ENCODE measurements around the gene PRR18.
A peak's percentile ranks its signal among the peaks of the same experiment; 100 is the strongest.

Gene PRR18

DNA sequence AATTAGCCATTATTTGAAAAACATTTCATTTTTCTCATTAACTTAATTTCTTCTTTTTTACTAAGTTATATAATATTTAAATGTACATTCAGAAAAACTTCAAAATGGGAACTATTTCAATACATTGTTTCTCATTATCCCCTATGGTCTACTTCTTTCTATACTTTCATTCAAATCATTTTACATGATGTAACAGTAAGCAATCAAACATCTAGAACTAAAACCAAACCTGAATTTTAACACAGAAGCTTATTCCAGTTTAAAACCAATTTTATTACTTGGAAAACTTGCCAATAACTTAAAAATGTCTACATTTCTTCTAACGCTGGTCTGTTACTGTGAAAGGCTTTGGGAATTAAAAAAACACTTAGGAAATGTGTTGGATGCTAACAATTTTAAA lies 4.6 kb upstream of the PRR18 start:
- H3K4me3 ChIP-seq (ENCODE audit: low read length) = no peak overlapping the region
- H3K27me3 ChIP-seq (ENCODE audit: insufficient read depth, low read length) = peaks cover 35% of the 10 kb centered on the region
- no peaks in the 10 kb centered on the region for H3K9me3 ChIP-seq (ENCODE audit: insufficient read depth, low read depth, low read length)
- H3K9ac ChIP-seq (ENCODE audit: low read depth, low read length) = no peak overlapping the region
- no peaks in the 10 kb centered on the region for H3K36me3 ChIP-seq (ENCODE audit: insufficient read depth, low read depth, low read length)
- no peaks in the 10 kb centered on the region for H3K4me1 ChIP-seq (ENCODE audit: insufficient read depth, low read length)
- no peak overlapping the region for H3K27ac ChIP-seq (ENCODE audit: low read length)

DNA sequence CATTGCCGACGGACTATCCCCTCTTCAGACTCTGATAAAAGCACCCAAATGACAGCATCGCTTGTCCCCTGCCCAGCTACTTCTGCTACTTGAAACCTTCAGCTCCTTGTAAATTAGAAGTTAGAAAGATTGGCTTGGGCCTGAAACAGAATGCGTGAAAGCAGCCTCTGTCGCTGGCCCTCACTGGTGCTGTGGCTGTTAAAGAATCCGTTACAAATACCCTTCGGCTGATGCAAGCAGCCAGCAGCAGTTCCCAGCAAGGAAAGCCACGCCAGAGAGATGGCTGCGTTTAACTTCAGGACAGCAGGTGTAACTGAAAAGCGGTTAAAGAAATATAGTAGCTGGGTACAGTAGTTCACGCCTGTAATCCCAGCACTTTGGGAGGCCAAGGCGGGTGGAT lies 2.4 kb upstream of the PRR18 start:
- H3K36me3 ChIP-seq (ENCODE audit: insufficient read depth, low read depth, low read length) = no peaks in the 10 kb centered on the region
- peaks cover 57% of the 10 kb centered on the region for H3K27me3 ChIP-seq (ENCODE audit: insufficient read depth, low read length)
- no peak overlapping the region for H3K27ac ChIP-seq (ENCODE audit: low read length)
- H3K4me1 ChIP-seq (ENCODE audit: insufficient read depth, low read length) = no peaks in the 10 kb centered on the region
- no peaks in the 10 kb centered on the region for H3K9me3 ChIP-seq (ENCODE audit: insufficient read depth, low read depth, low read length)
- no peak overlapping the region for H3K4me3 ChIP-seq (ENCODE audit: low read length)
- no peak overlapping the region for H3K9ac ChIP-seq (ENCODE audit: low read depth, low read length)

DNA sequence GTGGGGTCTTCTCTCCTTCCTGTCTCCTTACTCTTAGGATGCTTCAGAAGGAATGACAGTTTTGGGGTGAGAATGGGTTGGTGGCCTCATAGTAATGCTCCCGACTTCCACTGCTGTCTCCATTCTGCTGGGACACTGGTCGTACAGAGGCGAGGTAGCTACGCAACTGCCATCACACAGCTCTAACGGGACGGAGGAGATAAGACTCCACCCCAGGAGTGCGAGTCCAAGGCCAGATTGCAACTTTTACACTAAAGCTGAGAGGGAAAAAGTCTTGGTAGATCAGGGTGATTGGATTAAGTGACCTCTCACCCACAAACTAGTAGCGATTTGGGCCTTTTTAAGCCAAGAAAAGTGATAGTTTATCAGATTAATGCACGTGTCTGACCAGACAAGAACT lies 1.8 kb upstream of the PRR18 start:
- no peak overlapping the region for H3K4me3 ChIP-seq (ENCODE audit: low read length)
- H3K27ac ChIP-seq (ENCODE audit: low read length) = no peak overlapping the region
- H3K4me1 ChIP-seq (ENCODE audit: insufficient read depth, low read length) = no peaks in the 10 kb centered on the region
- peaks cover 63% of the 10 kb centered on the region for H3K27me3 ChIP-seq (ENCODE audit: insufficient read depth, low read length)
- no peak overlapping the region for H3K9ac ChIP-seq (ENCODE audit: low read depth, low read length)
- H3K9me3 ChIP-seq (ENCODE audit: insufficient read depth, low read depth, low read length) = no peaks in the 10 kb centered on the region
- H3K36me3 ChIP-seq (ENCODE audit: insufficient read depth, low read depth, low read length) = no peaks in the 10 kb centered on the region

DNA sequence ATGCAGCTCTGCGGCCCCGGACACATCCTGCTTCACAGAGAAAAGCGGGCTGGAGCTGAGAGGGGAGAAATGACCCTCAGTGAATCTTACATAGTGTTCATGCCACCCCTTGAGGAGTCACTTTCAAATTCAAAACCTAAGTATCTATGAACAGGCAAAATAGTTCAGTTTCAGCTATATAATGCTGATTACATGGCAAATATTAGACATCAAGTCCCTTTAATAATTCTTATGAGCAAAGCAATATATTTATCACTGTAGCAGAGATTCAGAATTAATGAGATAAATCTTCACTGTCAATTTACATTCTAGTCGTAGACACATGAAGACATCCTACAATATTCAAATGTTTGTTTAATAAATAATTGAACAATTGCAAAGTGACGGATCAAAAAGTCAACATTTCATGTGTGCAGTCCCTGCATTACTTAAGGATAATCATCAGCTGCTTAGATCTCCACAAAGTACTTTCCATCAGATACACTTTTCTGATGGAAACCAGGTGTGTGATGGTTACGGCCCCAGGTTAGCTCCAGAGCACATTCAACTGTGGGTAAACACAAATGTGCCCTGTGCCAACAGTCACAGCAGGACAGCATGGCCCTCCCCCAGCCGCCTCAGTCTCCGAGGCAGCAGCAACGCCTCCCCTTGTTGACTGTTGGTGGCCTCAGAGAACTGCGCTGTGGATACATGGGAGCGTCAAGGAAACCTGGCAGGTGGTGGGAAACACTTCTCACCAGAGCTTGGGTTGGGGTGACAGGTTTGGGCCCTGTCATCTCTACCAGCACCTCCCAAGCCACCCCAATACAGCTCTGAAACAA lies 787 bp upstream of the PRR18 start:
- Histone ChIP-seq H3K27me3 (ENCODE audit: insufficient read depth, low read length) (peaks cover 71% of the 10 kb centered on the region), H3K36me3 (ENCODE audit: insufficient read depth, low read depth, low read length) (no peaks in the 10 kb centered on the region), H3K9ac (ENCODE audit: low read depth, low read length) (no peak overlapping the region), H3K27ac (ENCODE audit: low read length) (no peak overlapping the region), H3K9me3 (ENCODE audit: insufficient read depth, low read depth, low read length) (no peaks in the 10 kb centered on the region), H3K4me1 (ENCODE audit: insufficient read depth, low read length) (no peaks in the 10 kb centered on the region), H3K4me3 (ENCODE audit: low read length) (peak overlapping the region; percentile 54; the same call in 1 of the 2 replicates)

DNA sequence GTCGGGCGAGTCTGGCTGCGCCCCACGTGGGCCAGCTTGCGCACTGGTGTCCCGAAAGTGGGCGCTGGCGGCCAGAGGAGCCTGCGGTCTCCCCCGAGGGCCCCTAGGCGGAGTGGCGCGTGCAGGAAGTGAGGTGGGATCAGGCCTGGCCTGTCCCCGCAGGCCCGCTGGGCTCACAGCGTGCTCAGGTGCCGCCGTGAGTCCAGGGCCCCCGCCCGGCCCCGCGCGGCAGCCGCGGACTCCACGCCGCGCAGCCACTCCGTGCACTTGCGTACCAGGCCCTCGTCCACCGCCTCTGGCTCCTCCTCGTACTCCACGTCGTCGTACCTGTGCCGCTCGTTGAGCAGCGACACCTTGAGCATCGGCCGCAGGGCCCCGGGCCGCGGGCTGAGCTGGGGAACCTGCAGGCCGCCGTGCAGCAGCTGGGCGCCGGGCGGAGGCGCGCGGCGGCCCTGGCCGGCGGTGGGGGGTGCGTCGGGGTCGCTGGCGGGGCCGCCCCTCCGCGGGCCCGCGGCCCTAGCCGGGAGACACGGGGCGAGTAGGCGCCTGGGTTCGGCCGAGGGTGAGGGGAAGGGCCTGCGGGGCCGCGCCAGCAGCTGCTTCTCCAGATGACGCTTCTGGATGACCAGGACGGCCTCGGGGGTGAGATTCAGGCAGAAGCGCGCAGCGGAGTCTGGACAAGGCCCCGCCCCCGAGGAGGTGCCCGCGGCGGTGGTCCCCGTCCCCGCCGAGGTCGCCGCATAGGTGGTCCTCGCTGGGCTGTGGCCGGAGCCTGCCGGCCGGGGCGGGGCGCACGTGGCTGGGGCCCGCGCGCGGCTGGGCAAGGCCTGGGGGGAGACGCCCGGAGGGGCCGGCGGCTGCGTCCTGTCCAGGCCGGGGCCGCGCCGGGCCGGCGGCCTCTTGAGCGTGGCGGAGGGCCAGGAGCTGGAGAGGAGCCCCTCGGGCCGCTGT lies 835 bp downstream of the PRR18 start:
- peaks cover 68% of the 10 kb centered on the region for H3K27me3 ChIP-seq (ENCODE audit: insufficient read depth, low read length)
- no peak overlapping the region for H3K9ac ChIP-seq (ENCODE audit: low read depth, low read length)

DNA sequence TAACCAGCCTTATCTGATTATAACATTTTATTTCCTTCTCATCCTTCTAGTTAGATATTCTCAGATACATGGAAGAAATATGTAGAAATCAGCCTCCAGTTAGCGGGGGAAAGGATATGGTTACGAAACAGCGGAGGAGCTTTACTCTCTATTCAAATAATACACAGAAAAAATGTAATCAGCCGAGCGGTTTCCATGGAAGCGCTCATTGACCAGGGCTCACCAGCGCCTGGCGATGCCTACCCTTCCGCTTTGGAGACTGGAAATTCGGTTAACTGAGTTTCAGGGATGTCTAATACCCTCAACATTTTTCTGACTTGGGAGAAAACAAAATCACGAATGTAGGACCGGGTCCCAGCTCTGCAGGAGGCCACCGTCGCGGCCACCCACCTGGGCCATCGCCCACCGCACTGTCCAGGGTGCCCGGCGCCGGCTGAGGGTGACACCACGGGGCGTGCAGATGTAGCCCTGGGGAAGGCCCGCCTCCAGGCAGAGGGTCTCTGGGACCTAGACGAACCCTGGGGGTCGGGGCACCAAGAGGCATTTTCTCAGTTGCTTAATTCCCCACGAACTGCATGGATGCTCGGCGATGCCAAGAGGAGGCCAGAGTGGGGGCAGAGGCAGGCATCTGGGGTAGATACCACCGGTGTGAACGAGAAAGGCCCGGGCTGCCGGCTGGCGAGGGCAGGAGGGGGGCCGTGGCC lies 1.7 kb downstream of the PRR18 start:
- no peak overlapping the region for H3K27ac ChIP-seq (ENCODE audit: low read length)
- H3K9ac ChIP-seq (ENCODE audit: low read depth, low read length) = no peak overlapping the region
- H3K4me3 ChIP-seq (ENCODE audit: low read length) = peak overlapping the region; percentile 49; the same call in 1 of the 2 replicates
- no peaks in the 10 kb centered on the region for H3K36me3 ChIP-seq (ENCODE audit: insufficient read depth, low read depth, low read length)
- H3K4me1 ChIP-seq (ENCODE audit: insufficient read depth, low read length) = no peaks in the 10 kb centered on the region
- peaks cover 68% of the 10 kb centered on the region for H3K27me3 ChIP-seq (ENCODE audit: insufficient read depth, low read length)
- H3K9me3 ChIP-seq (ENCODE audit: insufficient read depth, low read depth, low read length) = no peaks in the 10 kb centered on the region

More for the DNA sequence above, 835 bp downstream of the PRR18 start:
- Histone ChIP-seq H3K9me3 (ENCODE audit: insufficient read depth, low read depth, low read length) (no peaks in the 10 kb centered on the region), H3K4me3 (ENCODE audit: low read length) (peak overlapping the region; percentile 49; the same call in 1 of the 2 replicates), H3K36me3 (ENCODE audit: insufficient read depth, low read depth, low read length) (no peaks in the 10 kb centered on the region), H3K4me1 (ENCODE audit: insufficient read depth, low read length) (no peaks in the 10 kb centered on the region), H3K27ac (ENCODE audit: low read length) (no peak overlapping the region)

DNA sequence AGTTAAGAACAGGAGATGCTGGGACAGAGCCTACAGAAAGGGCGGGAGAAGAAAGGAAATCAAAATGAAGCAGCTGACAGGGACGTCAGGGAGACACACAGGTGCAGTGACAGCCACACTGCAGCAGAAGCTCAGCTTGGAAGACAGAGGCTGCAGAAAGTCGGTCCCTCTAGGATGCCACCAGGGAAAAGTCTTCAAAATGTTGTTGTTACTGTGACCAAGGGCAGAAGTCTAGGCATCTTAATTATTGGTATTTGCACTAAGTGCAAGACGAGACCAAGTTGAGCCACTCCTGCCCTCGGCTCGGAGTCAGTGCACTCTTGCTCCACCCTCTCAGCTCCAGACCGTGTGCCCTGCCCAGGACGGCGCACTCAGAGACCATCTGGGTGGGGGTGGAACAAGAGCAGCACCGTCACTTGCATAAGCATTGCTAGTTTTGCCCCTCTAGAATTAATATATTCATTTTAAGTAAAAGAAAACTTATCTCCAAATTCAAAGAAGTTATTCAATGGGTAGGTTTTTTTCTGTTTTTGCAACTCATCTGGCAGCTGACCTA lies 2.6 kb downstream of the PRR18 start:
- Histone ChIP-seq H3K9ac (ENCODE audit: low read depth, low read length) (no peak overlapping the region), H3K27me3 (ENCODE audit: insufficient read depth, low read length) (peaks cover 64% of the 10 kb centered on the region), H3K36me3 (ENCODE audit: insufficient read depth, low read depth, low read length) (no peaks in the 10 kb centered on the region)

DNA sequence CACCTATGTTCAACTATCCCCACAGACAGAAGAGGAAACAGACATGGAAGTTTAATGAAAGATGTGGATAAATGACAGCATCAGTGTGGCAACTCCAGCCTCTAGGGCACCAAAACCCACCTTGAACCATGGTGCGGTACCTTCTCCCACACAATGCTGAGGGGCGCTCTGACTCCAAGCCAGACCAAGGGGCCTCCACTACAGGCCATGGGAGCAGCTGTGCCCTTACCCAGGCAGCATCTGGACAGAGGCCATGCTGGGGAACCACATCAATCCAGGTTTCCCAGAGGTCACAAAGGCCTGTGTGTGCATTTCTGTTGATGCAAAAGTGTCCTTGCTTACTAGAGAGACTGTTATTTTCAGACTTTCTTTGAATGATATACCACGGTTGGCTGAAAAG lies 4.1 kb downstream of the PRR18 start:
- Histone ChIP-seq H3K27me3 (ENCODE audit: insufficient read depth, low read length) (peaks cover 49% of the 10 kb centered on the region), H3K27ac (ENCODE audit: low read length) (no peak overlapping the region), H3K4me1 (ENCODE audit: insufficient read depth, low read length) (no peaks in the 10 kb centered on the region), H3K9me3 (ENCODE audit: insufficient read depth, low read depth, low read length) (no peaks in the 10 kb centered on the region), H3K36me3 (ENCODE audit: insufficient read depth, low read depth, low read length) (no peaks in the 10 kb centered on the region), H3K4me3 (ENCODE audit: low read length) (no peak overlapping the region), H3K9ac (ENCODE audit: low read depth, low read length) (no peak overlapping the region)

More for the DNA sequence above, 2.6 kb downstream of the PRR18 start:
- Histone ChIP-seq H3K4me3 (ENCODE audit: low read length) (no peak overlapping the region), H3K9me3 (ENCODE audit: insufficient read depth, low read depth, low read length) (no peaks in the 10 kb centered on the region), H3K4me1 (ENCODE audit: insufficient read depth, low read length) (no peaks in the 10 kb centered on the region), H3K27ac (ENCODE audit: low read length) (no peak overlapping the region)

DNA sequence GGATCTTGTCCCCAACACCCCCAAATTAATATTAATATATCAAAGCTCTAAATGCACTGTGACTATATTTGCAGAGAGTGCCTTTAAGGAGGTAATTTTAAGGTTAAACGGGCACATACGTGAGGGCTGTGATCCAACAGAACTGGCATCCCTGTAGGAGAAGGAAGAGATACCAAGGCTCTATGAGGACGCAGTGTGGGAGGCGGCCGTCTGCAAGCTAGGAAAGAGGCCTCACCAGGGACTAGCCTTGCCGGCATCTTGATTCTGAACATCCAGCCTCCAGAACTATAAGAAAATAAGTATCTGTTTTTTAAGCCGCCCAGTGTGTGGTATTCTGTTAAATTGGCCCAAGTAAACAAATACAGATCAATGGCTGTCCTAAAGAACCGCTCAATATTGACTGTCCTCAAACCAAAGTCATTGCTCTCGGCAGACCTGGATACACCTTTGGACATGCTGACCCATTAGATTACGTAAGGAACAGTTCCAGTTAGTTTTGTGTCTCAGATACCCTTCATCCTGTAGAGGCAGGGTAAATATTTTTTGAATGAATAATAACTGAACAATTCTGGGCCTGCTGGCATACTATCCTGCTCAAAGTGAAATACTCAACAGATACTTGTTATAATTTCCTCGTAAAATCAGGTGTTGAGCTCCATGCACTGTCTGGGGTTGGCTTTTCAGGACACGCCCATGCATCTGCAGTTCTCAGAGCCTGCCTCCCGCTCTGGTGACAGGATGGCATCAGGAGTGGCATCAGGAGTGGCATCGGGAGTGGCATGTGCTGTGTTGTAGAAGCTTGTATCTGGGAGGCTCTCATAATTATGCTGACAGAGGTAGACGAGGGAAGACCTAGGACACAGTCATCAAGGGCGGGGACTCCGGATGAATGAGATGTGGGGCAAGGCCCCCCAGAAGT lies 6.3 kb downstream of the PRR18 start:
- Histone ChIP-seq H3K9ac (ENCODE audit: low read depth, low read length) (no peak overlapping the region), H3K27ac (ENCODE audit: low read length) (no peak overlapping the region), H3K4me3 (ENCODE audit: low read length) (no peak overlapping the region), H3K9me3 (ENCODE audit: insufficient read depth, low read depth, low read length) (no peaks in the 10 kb centered on the region), H3K27me3 (ENCODE audit: insufficient read depth, low read length) (peaks cover 27% of the 10 kb centered on the region), H3K36me3 (ENCODE audit: insufficient read depth, low read depth, low read length) (no peaks in the 10 kb centered on the region), H3K4me1 (ENCODE audit: insufficient read depth, low read length) (no peaks in the 10 kb centered on the region)

DNA sequence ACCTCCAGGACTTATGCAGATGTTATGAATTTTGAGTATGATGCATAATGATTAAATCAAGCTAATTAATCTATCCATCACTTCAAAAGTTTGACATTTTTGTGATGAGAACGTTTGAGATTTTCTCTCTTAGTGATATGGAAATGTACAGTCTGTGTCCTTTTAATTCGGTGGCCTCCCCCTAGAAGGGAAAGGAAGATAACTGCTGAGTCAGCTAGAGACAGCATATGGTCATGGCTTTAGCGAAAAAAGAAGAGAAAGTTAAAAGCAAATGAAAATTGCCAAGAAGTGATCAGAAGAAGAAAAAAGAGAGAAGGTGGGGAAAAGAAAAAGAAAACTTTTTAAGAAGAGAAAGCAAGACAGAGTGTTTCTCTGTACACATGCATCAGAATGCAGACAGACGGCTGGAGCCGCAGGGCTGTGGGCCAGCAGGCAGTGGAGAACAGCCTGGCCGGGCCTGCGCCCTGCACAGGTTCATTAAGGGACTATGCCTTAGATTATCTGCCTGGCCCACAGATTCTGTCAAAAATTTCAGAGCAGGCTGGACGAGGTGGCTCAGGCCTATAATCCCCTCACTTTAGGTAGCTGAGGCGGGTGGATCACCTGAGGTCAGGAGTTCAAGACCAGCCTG lies 7.7 kb downstream of the PRR18 start:
- H3K36me3 ChIP-seq (ENCODE audit: insufficient read depth, low read depth, low read length) = no peaks in the 10 kb centered on the region
- H3K4me3 ChIP-seq (ENCODE audit: low read length) = no peak overlapping the region
- H3K9me3 ChIP-seq (ENCODE audit: insufficient read depth, low read depth, low read length) = no peaks in the 10 kb centered on the region
- no peak overlapping the region for H3K27ac ChIP-seq (ENCODE audit: low read length)
- peaks cover 13% of the 10 kb centered on the region for H3K27me3 ChIP-seq (ENCODE audit: insufficient read depth, low read length)
- no peaks in the 10 kb centered on the region for H3K4me1 ChIP-seq (ENCODE audit: insufficient read depth, low read length)
- no peak overlapping the region for H3K9ac ChIP-seq (ENCODE audit: low read depth, low read length)
